ENCODE results near the gene SLC22A16.

DNA sequence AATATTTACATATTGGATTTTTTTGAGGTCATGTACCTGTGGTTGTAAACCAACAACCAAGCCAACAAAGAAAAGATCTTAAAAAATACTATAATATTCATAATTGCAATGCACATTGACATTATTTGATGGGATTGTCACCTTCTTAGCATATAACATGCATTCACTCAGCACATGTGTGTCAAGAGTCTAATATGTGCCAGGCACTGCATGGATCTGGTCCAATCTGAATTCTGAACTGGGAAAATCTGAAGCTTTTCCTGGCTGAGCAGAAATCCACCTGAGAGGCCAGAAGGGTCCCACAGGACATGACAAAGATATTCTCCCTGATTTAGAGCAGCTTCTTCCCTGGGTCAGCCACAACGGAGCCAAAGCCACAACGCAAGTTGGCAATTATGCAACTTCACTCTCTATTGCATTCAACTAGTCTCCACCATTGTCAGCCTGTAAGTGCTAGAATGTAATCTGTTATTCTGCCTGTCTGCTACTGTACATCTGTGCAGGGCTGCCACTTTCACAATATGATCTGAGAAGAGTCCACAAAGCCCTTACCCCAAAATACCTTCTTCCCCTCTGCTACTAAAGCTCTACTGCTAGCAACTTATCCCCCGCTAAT, 44.0 kb downstream of the SLC22A16 start:
- TF ChIP-seq EZH2 (IDR thresholded peaks at IDR 0.05; ENCODE audit: insufficient read depth, poor library complexity, severe bottlenecking) (no peak), EZH2phosphoT487 (IDR thresholded peaks at IDR 0.05; ENCODE audit: insufficient read depth, low read depth) (no peak)
